NCI-H146 (cell line): Measurements from ENCODE around the gene PLEKHF1.
"Not testable (repeated sequence)": the region's sequence is repeated elsewhere in the genome, so short reads cannot be mapped to it uniquely, and the experiment has no call there.

Experiments used
- DNase-seq: peaks from one replicate; lab custom pipeline; 2025; lab: John Stamatoyannopoulos, UW

Gene PLEKHF1

DNA sequence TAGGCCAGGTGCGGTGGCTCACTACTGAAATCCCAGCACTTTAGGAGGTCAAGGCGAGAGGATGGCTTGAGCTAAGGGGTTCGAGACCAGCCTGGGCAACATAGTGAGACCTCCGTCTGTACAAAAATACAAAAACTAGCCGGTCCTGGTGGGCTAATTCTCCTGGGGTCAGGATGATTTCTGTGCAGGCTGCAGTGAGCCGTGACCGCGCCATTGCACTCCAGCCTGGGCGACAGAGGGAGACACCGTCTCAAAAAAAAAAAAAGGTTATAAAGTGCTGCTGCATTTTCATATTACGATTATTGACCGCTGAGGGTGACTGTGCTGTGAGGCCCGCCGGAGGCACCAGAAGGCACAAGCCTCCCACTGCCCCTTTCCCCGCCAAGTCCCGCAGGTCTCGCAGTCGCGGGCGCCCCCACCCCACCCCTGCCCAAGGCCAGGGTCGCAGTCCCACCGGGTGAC, 477 bp upstream of the PLEKHF1 start:
- no peak for DNase-seq

- DNase-seq, result peak; percentile 47
Measured at GRCh38 chr19:29665826-29666577, 741 bp downstream of the PLEKHF1 start.

GRCh38 chr19:29666578-29667386, 1.5 kb downstream of the PLEKHF1 start:
- DNase-seq, result no peak

- DNase-seq, result no peak
Measured at GRCh38 chr19:29667387-29667783, 2.1 kb downstream of the PLEKHF1 start.

DNA sequence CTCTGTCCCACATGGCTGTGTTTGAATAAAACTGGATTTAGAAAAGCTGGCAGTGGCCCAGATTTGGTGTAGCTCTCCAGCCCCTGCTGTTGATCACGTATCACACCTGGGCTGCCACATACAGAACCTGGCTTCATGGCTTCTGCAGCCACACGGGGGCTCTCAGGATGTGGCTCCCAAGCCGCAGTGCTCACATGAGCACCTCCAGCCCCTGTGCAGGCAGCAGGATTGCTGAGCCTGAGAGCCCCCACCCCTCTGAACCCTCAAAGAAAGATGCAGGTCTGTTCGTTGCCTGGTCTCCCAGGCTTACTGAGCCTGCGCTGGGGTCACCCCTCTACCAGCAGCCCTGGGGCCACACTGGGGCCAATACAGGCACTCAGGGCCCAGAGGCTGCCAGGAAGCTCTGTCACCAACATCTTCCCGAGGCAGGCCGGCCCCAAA, 2.7 kb downstream of the PLEKHF1 start:
- DNase-seq, result no peak

- DNase-seq, result no peak
Measured at GRCh38 chr19:29668746-29669609, 3.7 kb downstream of the PLEKHF1 start.

GRCh38 chr19:29670255-29670654, 5.0 kb downstream of the PLEKHF1 start:
- DNase-seq, result no peak

GRCh38 chr19:29671026-29671392, 5.7 kb downstream of the PLEKHF1 start:
- DNase-seq, result not testable (repeated sequence)

GRCh38 chr19:29671393-29672160, 6.3 kb downstream of the PLEKHF1 start:
- DNase-seq, result peak; percentile 84

GRCh38 chr19:29672319-29672932, 7.2 kb downstream of the PLEKHF1 start:
- no peak for DNase-seq

DNA sequence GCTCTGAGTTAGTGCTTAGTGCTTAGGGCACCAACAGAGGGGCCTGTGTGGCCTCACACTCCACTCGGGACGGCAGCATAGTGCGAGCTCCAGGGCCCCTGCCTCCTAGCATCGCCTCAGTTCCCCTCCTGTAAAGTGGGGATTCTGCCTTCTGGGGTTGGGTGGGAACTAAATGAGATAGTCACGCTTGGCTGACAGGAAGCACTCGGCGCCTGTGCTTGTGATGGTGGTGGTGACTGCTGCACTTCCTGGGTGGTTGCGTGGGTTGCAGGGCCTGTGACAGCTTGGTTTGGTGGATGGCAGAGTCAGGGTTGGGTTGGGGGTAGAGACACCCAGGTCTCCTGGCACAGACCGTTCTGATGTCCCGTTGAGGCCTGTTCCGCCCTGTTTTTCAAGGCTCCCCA, 7.7 kb downstream of the PLEKHF1 start:
- DNase-seq, result no peak

GRCh38 chr19:29673451-29674371, 8.4 kb downstream of the PLEKHF1 start:
- no peak for DNase-seq

- DNase-seq, result no peak
Measured at GRCh38 chr19:29674374-29675119, 9.3 kb downstream of the PLEKHF1 start.

DNA sequence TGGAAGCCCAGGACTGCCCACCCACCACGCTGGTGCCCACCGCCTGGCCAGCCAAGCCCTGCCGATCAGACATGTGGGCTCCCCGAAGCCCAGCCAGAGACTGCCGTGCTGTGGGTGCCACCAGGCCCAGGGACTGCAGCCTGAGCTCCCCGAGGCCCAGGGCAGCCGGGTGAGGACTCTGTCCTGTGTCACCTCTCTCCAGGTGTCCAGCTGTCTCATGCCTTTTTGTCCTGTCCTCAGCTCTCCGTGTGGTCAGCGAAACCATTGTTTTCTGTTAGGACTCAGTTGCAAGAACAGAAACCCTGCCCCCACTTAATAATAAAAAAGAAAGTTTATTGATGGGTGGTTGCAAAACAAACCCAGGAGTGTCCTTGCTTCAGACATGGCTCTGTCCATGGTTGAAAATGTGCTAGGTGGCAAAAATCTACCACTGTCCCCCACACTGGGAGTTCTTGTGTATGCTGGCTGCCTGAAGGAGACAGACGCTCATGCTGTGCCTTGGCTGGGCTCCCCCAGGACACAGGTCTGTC, 9.9 kb downstream of the PLEKHF1 start:
- no peak for DNase-seq

DNA sequence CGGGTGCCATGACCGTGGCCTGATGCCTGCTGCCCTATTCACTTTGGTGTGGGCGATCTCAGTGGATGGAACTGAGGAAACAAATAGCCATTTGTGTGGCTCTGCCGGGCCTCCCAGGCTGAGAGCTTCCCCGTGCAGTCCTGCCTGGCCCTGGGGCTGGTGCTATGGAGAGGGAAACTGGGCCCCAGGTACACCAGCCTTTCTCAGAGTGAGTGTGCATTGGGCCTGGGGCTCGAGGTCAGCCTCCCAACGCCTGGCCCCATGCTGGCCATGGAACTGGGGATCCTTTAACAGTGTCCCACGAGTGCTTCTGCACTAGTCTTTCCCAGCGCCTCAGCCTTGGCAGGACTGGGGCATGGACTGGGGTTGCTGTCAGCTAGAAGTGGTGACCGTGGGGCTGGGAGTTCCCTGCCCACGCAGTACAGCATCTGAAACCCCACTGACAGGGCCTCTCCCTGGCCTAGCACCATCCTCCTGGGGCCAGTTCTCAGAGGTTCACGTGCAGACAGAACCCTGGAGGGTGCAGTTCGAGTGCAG, 10.5 kb downstream of the PLEKHF1 start:
- no peak for DNase-seq

- no peak for DNase-seq
Measured at GRCh38 chr19:29676586-29676985, 11.3 kb downstream of the PLEKHF1 start.

DNA sequence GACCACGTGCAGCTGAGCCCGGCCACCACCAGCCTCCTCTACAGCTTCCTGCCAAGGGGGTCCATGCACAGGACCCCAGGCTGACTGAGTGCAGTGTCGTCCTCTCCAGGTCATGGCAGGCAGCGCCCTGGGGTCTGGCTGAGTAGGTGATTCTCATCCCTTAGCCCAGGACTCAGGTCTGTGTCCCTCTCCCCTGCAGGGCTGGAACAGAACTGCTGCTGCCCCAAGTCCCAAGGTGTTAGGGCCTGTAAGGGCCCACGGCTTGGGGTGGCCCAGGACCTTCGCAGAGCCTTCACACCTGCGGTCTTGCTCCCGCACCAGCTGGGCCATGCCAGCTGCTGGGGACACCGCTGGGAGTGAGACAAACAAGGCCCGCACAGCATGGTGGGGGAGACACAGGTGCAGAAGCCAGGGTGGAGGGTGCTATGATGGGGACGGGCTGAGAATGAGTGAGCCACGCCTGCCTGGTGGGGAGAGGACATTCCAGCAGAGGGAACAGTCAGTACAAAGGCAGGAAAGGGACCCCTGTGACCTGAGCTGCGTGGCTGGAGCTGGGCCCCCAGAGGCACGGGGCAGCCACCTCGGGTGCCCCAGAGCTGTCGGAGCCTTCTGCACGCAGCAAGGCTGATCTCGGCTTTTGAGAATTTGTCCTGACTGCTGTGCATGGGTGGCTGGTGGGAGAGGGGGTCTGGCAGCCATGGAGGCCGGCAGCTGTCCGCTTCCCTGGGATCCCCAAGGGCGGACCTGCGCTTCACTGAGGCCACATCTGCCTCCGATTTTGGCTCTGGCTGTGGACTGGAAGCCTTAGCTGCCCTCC, 11.9 kb downstream of the PLEKHF1 start:
- peak; percentile 19 for DNase-seq
